HL-60 (cell line): ENCODE data around the gene MRPL20.

Experiments used
- DNase-seq, 2 experiments: peaks; one replicate each; pipeline ENCODE4 v3.0.0-alpha.2; 2010 to 2020; ENCODE audit warnings: low read depth in 1 of 2, low spot score in 1 of 2
- H3K27ac ChIP-seq: fragments of 250-450 bp; sonication (Bioruptor Pico); replicated peaks from 2 replicates; pipeline ENCODE4 v1.5.1; 2020; ENCODE audit warnings: mild to moderate bottlenecking, moderate library complexity
- H3K27me3 ChIP-seq: fragments of 250-450 bp; sonication (Bioruptor Pico); 2 replicates; pipeline ENCODE4 v1.5.1; 2021; ENCODE audit warnings: mild to moderate bottlenecking, moderate library complexity; ENCODE audit not compliant: insufficient read depth, poor library complexity, severe bottlenecking
- H3K4me3 ChIP-seq: replicated peaks from 2 replicates; pipeline ENCODE4 v1.5.1; 2011; ENCODE audit warnings: mild to moderate bottlenecking, control low read depth, low read length; ENCODE audit not compliant: insufficient read depth
- CTCF ChIP-seq: IDR thresholded peaks from one replicate; pipeline ENCODE4 v1.5.1; 2011; ENCODE audit warnings: low read length, control low read depth, inconsistent platforms; ENCODE audit not compliant: insufficient read depth
- GABPA ChIP-seq: IDR thresholded peaks from 2 replicates; pipeline ENCODE4 v1.6.1; 2012; ENCODE audit warnings: low read depth
- POLR2AphosphoS5 ChIP-seq: IDR thresholded peaks from 2 replicates; pipeline ENCODE4 v1.6.1; 2012; ENCODE audit warnings: low read depth
- SPI1 ChIP-seq: IDR thresholded peaks from 2 replicates; pipeline ENCODE4 v1.6.1; 2012; ENCODE audit warnings: low read depth, mild to moderate bottlenecking, borderline replicate concordance
- TF ChIP-seq, protein P1 (sequence below): IDR thresholded peaks from 2 replicates; pipeline ENCODE4 v1.6.1; 2012; ENCODE audit warnings: low read depth; ENCODE audit not compliant: insufficient replicate concordance

MRPL20 gene

GRCh38 chr1:1427820-1428148 lies 20.7 kb upstream of the MRPL20 start:
- peaks cover 28% of the 10 kb centered on the region for H3K27me3 ChIP-seq
- no peak for TF ChIP-seq POLR2AphosphoS5
- no peak for TF ChIP-seq CTCF
- no peak for TF ChIP-seq GABPA
- no peak for DNase-seq
- H3K27ac ChIP-seq: no peak overlapping the region
- no peak overlapping the region for H3K4me3 ChIP-seq

DNA sequence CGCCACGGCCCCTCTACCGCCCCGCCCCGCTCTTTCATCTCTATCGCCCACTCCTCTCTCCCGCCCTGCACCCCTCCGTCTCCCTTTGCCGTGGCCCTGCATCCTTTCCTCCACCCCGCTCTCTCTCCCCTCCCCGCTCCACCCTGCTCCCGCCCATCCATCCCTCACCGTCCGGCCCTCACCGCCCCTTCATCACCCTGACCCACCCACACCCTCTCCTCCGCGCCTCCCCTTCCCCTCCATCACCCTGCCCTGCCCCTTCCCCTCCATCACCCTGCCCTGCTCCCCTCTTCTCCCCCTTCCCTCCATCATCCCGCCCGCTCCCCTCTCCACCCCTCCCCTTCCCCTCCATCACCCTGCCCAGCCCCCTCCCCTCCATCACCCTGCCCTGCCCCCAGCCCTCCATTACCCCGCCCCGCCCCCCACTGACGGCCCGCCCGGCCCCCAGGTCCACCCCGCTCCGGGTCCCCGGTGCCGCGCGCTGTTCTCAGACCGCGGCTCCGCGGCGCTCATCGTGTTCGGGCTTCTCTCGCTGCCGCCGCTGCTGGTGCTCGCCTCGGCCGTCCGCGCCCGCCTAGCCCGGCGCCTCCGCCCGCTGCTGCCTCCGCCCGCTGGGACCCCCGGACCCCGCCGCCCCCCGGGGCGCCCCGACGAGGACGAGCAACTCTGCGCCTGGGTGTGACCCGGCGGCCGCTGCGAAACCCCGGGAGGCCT lies 20.2 kb upstream of the MRPL20 start:
- no peak for DNase-seq
- TF ChIP-seq GABPA: no peak
- TF ChIP-seq CTCF: no peak
- TF ChIP-seq, protein P1, sequence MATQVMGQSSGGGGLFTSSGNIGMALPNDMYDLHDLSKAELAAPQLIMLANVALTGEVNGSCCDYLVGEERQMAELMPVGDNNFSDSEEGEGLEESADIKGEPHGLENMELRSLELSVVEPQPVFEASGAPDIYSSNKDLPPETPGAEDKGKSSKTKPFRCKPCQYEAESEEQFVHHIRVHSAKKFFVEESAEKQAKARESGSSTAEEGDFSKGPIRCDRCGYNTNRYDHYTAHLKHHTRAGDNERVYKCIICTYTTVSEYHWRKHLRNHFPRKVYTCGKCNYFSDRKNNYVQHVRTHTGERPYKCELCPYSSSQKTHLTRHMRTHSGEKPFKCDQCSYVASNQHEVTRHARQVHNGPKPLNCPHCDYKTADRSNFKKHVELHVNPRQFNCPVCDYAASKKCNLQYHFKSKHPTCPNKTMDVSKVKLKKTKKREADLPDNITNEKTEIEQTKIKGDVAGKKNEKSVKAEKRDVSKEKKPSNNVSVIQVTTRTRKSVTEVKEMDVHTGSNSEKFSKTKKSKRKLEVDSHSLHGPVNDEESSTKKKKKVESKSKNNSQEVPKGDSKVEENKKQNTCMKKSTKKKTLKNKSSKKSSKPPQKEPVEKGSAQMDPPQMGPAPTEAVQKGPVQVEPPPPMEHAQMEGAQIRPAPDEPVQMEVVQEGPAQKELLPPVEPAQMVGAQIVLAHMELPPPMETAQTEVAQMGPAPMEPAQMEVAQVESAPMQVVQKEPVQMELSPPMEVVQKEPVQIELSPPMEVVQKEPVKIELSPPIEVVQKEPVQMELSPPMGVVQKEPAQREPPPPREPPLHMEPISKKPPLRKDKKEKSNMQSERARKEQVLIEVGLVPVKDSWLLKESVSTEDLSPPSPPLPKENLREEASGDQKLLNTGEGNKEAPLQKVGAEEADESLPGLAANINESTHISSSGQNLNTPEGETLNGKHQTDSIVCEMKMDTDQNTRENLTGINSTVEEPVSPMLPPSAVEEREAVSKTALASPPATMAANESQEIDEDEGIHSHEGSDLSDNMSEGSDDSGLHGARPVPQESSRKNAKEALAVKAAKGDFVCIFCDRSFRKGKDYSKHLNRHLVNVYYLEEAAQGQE: no peak
- no peak for TF ChIP-seq SPI1
- no peak for TF ChIP-seq POLR2AphosphoS5
- no peak overlapping the region for H3K4me3 ChIP-seq
- H3K27ac ChIP-seq: no peak overlapping the region
- peaks cover 28% of the 10 kb centered on the region for H3K27me3 ChIP-seq

GRCh38 chr1:1426496-1427105 lies 19.5 kb upstream of the MRPL20 start:
- TF ChIP-seq CTCF (no peak), POLR2AphosphoS5 (no peak), GABPA (no peak), SPI1 (no peak)
- TF ChIP-seq, protein P1: no peak
- Histone ChIP-seq H3K27ac (no peak overlapping the region), H3K27me3 (peaks cover 28% of the 10 kb centered on the region), H3K4me3 (no peak overlapping the region)
- DNase-seq: no peak
